GM19372 (cell line): ENCODE measurements around the gene FHOD3.
"Not testable (repeated sequence)": the region's sequence is repeated elsewhere in the genome, so short reads cannot be mapped to it uniquely, and the experiment has no call there.

Experiments used
- ATAC-seq: cut with Tn5 transposase; IDR thresholded peaks from one replicate; pipeline ENCODE4 v1.9.1; 2021; ENCODE audit warnings: mild to moderate bottlenecking, low read depth, moderate library complexity; ENCODE audit not compliant: unreplicated experiment

Gene FHOD3

GRCh38 chr18:36758623-36759022, 461.1 kb downstream of the FHOD3 start:
- ATAC-seq: no peak

- ATAC-seq: no peak
These were observed 461.8 kb downstream of the FHOD3 start for GRCh38 chr18:36759167-36759776.

GRCh38 chr18:36760598-36760997, 463.1 kb downstream of the FHOD3 start:
- no peak for ATAC-seq

- ATAC-seq: no peak
These were observed 463.7 kb downstream of the FHOD3 start for GRCh38 chr18:36761186-36761698.

- ATAC-seq: no peak
These were observed 464.6 kb downstream of the FHOD3 start for GRCh38 chr18:36762074-36762473.

- ATAC-seq: not testable (repeated sequence)
These were observed 465.5 kb downstream of the FHOD3 start for GRCh38 chr18:36762965-36763364.

GRCh38 chr18:36766836-36767235, 469.3 kb downstream of the FHOD3 start:
- ATAC-seq: no peak

- ATAC-seq: no peak
These were observed 471.7 kb downstream of the FHOD3 start for GRCh38 chr18:36769172-36769571.

GRCh38 chr18:36769611-36770314, 472.2 kb downstream of the FHOD3 start:
- no peak for ATAC-seq

- ATAC-seq: no peak
These were observed 472.9 kb downstream of the FHOD3 start for GRCh38 chr18:36770315-36770946.

GRCh38 chr18:36771245-36771644, 473.7 kb downstream of the FHOD3 start:
- no peak for ATAC-seq

GRCh38 chr18:36772241-36772723, 474.8 kb downstream of the FHOD3 start:
- ATAC-seq: no peak

GRCh38 chr18:36775396-36775795, 477.9 kb downstream of the FHOD3 start:
- no peak for ATAC-seq

GRCh38 chr18:36776650-36777049, 479.1 kb downstream of the FHOD3 start:
- ATAC-seq: no peak

GRCh38 chr18:36777566-36777965, 480.1 kb downstream of the FHOD3 start:
- no peak for ATAC-seq

GRCh38 chr18:36780748-36781147, 483.2 kb downstream of the FHOD3 start:
- ATAC-seq: no peak

GRCh38 chr18:36782710-36783109, 485.2 kb downstream of the FHOD3 start:
- no peak for ATAC-seq

GRCh38 chr18:36783792-36784191, 486.3 kb downstream of the FHOD3 start:
- no peak for ATAC-seq

GRCh38 chr18:36786686-36787085, 489.2 kb downstream of the FHOD3 start:
- no peak for ATAC-seq

- no peak for ATAC-seq
These were observed 495.2 kb downstream of the FHOD3 start for GRCh38 chr18:36792634-36793283.
